Activated naive CD8-positive, alpha-beta T cell treated with anti-CD3 and anti-CD28 coated beads, Interleukin-2, amount 50 U/mL, for 24 hours (primary cell): Measurements from ENCODE around the gene NR4A1.

Experiments used
- ATAC-seq: fragments of 150-1000 bp; cut with Tn5 transposase; one replicate; pipeline ENCODE4 v1.10.0; 2021
- DNase-seq: peaks from one replicate; pipeline ENCODE4 v3.0.0; 2021
- H3K27ac Mint-ChIP-seq: one replicate; pipeline ENCODE4 v1.8.0; 2021; ENCODE audit warnings: mild to moderate bottlenecking, mixed read lengths
- H3K27me3 Mint-ChIP-seq: one replicate; pipeline ENCODE4 v1.8.0; 2021; ENCODE audit warnings: mixed read lengths
- H3K36me3 Mint-ChIP-seq: one replicate; pipeline ENCODE4 v1.8.0; 2021; ENCODE audit warnings: low read depth, mixed read lengths
- H3K4me1 Mint-ChIP-seq: one replicate; pipeline ENCODE4 v1.8.0; 2021; ENCODE audit warnings: mixed read lengths
- H3K4me3 Mint-ChIP-seq: one replicate; pipeline ENCODE4 v1.8.0; 2021; ENCODE audit warnings: mild to moderate bottlenecking, moderate library complexity, mixed read lengths
- H3K9me3 Mint-ChIP-seq: one replicate; pipeline ENCODE4 v1.8.0; 2021; ENCODE audit warnings: mixed read lengths

NR4A1 gene

DNA sequence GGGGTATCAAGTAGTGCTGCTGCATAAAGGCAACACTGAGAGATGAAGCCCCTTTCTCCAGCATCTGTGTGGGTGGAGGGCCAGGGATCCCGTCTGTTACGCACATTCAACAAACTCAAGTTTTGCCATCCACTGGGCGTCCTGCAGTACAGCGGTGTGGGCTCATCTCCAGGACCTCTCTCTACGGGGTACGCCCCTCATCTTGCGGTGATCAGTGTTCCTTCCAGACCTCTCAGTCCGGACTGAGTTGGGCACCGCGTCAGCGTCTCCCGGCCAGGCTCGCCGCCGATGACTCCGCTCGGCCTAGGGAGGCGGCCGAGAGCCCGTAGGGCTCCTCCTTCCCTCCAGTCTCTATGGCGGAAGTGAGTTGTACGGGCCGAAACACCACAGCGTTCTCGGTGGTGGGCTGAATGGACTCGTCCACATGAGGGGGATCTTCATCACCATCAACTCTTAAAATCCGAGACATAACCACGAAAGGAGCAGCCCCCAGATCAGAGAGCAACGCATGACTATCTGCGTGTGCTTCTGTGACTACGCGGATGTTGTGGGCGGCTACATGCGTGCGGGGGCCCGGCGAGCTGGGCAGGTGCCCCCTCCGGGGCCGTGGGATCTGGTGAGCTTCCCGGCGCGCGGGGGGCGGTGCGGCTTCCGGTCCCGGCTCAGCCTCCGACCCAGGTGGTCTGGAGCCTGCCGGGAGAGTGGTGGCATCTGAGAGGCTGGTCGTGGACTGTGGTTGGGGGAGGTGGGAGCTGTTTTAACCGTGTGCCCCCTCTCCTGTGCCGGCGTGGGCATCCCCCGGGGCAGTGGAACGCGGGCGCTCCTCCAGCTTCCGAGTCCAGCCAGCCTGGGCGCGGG, 18.3 kb downstream of the NR4A1 start, which contains the start of gene ATG101:
Gene ATG101, plus strand, starts transcription at position 652 of the 858 bp plus-strand sequence. CDS start 3,673 bp downstream, outside the sequence.
- H3K4me3 Mint-ChIP-seq = peak within 1 kb of the TSS; percentile 96
- peak; percentile 86 for DNase-seq
- no peaks in the 10 kb centered on the region for H3K27me3 Mint-ChIP-seq
- H3K27ac Mint-ChIP-seq = peak within 1 kb of the TSS; percentile 99
- ATAC-seq = peak; percentile 97
- peaks cover 18% of the 10 kb centered on the region for H3K36me3 Mint-ChIP-seq
- H3K9me3 Mint-ChIP-seq = no peaks in the 10 kb centered on the region
- H3K4me1 Mint-ChIP-seq = peaks cover 52% of the 10 kb centered on the region

DNA sequence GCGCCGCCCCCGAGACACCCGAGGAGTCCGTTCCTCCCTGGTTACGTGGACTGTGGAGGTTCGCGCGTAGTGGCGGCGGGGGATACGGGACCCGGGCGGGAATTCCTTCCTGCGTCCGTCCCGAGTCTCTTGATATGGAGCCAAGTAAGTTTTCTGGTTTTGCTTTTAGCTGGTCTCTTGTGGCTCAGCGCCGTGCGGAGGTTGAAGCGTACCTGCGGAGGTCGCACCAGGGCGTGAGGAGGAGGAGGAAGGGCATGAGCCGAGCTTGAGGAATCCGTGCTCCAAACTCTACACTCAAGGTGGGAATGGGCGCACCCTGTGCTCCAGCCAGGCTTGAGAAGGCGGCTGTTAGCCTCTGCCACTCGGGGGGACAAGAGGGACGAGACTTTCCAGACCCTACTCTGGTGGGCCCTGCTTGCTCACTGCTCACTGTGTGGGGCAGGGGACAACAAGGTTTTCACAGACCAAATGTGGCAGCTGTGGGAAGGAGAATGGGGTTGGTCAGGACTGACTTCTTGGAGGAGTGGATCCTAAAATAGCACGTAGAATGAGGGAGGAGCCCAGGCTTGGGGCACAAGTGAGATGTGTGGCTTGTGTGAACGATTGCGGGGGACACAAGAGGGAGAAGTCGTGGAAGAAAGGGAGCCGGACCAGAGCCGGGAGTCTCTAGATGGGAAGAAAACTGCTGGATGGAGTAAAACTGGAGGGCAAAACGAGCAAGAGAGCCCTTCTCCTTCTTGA, 19.1 kb downstream of the NR4A1 start:
- peak; percentile 9 for ATAC-seq
- H3K4me1 Mint-ChIP-seq = peaks cover 52% of the 10 kb centered on the region
- H3K4me3 Mint-ChIP-seq = peak overlapping the region; percentile 96

DNA sequence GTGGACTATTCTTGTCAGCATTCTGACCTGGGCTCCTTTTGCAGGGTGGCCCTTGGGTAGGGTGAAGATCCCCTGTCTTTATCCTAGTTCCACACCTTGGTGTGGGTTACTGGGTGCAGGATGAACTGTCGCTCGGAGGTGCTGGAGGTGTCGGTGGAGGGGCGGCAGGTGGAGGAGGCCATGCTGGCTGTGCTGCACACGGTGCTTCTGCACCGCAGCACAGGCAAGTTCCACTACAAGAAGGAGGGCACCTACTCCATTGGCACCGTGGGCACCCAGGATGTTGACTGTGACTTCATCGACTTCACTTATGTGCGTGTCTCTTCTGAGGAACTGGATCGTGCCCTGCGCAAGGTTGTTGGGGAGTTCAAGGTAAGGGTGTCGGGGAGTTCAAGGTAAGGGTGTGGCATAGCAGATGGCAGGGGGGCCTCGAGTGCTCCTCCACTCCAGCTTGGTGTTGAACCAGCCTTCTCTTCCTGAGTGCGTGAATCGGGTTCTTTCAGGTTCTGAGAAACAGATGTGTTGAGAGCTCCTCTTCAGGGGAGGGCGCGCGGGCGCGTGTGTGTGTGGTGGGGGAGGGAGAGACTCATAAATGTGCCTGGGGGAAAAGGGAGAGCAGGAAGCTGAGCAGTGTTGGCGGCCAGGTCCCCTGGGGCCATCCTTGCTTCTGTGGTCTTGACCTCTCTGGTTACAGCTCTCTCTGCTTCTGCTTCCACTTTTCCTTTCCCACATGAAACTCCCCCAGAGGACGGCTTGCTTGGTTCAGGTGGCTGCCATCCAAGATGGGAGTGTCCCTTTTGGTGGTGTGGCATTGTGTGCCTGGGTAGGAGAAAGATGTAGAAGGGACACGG, 22.5 kb downstream of the NR4A1 start:
- Mint-ChIP-seq H3K27me3 (no peaks in the 10 kb centered on the region), H3K4me3 (no peak overlapping the region), H3K9me3 (no peaks in the 10 kb centered on the region), H3K4me1 (peaks cover 46% of the 10 kb centered on the region), H3K27ac (peak overlapping the region; percentile 63), H3K36me3 (peaks cover 42% of the 10 kb centered on the region)
- DNase-seq (no peak), ATAC-seq (no peak)

More for the DNA sequence above, 19.1 kb downstream of the NR4A1 start:
- peaks cover 23% of the 10 kb centered on the region for H3K36me3 Mint-ChIP-seq
- H3K27ac Mint-ChIP-seq = peak overlapping the region; percentile 82
- H3K27me3 Mint-ChIP-seq = no peaks in the 10 kb centered on the region
- DNase-seq = no peak
- H3K9me3 Mint-ChIP-seq = no peaks in the 10 kb centered on the region

DNA sequence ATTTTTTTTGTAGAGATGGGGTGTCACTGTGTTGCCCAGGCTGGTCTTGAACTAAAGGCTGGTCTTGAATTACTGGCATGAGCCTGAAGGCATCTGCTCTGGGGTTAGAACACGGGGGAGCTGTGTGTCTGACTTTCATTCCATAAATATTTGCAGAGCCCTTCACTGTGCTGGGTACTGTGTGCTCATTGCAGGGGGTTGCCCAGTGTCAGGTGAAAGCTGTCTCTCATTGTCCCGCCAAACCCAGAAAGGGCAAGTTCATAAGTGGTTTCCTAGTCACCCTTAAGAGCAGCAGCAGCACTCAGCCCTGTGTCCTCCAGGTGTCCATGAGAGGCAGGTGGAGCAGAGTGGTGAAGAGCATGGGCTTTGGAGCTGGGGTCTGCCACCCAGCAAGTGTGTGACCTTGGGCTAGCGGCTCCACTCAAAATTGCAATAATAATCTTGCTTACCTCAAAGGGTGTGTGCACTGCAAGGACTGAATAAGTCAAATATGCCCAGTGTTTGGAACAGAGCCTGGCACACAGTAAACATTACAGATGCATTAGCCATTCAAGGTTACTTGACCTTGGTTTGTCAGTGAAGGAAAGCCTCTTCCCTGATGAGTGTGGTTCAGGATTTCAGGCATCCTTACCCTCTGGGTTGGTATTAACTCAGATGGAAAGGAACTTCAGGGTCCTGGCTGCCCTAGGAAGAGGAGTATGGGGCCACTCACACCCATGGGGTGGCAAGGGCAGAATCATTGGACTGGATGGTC, 23.9 kb downstream of the NR4A1 start:
- H3K9me3 Mint-ChIP-seq = no peaks in the 10 kb centered on the region
- H3K36me3 Mint-ChIP-seq = peaks cover 40% of the 10 kb centered on the region
- H3K27ac Mint-ChIP-seq = no peak overlapping the region
- no peak for DNase-seq
- no peak for ATAC-seq
- H3K4me3 Mint-ChIP-seq = no peak overlapping the region
- H3K4me1 Mint-ChIP-seq = peaks cover 37% of the 10 kb centered on the region
- no peaks in the 10 kb centered on the region for H3K27me3 Mint-ChIP-seq

DNA sequence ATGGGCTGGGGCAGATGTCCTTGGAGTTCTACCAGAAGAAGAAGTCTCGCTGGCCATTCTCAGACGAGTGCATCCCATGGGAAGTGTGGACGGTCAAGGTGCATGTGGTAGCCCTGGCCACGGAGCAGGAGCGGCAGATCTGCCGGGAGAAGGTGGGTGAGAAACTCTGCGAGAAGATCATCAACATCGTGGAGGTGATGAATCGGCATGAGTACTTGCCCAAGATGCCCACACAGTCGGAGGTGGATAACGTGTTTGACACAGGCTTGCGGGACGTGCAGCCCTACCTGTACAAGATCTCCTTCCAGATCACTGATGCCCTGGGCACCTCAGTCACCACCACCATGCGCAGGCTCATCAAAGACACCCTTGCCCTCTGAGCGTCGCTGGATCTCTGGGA, 25.6 kb downstream of the NR4A1 start:
- H3K27me3 Mint-ChIP-seq = no peaks in the 10 kb centered on the region
- no peak for ATAC-seq
- no peak overlapping the region for H3K27ac Mint-ChIP-seq
- H3K9me3 Mint-ChIP-seq = no peaks in the 10 kb centered on the region
- H3K36me3 Mint-ChIP-seq = peaks cover 40% of the 10 kb centered on the region
- no peak overlapping the region for H3K4me3 Mint-ChIP-seq
- peaks cover 27% of the 10 kb centered on the region for H3K4me1 Mint-ChIP-seq
- DNase-seq = no peak

DNA sequence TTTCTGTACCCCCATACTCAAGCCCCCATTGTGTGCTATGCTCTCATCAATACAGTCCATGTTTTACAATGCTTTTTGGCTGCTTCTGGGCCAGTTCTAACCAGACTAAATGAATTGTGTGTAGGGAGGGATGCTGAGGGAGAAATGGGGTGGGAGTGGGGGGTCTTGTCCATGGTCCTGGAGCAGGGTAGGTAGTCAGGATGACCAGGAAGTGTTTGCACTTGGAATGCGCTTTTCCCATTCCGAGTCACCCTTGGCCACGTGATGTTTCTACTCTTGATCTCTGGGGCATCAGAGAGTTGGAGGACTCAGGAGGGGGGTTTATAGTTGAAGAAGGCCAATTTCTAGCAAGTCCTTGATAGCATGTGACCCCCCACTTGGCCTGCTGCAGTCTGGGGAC, 27.0 kb downstream of the NR4A1 start:
- Mint-ChIP-seq H3K4me1 (peaks cover 23% of the 10 kb centered on the region), H3K27ac (no peak overlapping the region), H3K27me3 (no peaks in the 10 kb centered on the region), H3K36me3 (peaks cover 34% of the 10 kb centered on the region), H3K4me3 (no peak overlapping the region), H3K9me3 (no peaks in the 10 kb centered on the region)
- DNase-seq (no peak), ATAC-seq (no peak)

DNA sequence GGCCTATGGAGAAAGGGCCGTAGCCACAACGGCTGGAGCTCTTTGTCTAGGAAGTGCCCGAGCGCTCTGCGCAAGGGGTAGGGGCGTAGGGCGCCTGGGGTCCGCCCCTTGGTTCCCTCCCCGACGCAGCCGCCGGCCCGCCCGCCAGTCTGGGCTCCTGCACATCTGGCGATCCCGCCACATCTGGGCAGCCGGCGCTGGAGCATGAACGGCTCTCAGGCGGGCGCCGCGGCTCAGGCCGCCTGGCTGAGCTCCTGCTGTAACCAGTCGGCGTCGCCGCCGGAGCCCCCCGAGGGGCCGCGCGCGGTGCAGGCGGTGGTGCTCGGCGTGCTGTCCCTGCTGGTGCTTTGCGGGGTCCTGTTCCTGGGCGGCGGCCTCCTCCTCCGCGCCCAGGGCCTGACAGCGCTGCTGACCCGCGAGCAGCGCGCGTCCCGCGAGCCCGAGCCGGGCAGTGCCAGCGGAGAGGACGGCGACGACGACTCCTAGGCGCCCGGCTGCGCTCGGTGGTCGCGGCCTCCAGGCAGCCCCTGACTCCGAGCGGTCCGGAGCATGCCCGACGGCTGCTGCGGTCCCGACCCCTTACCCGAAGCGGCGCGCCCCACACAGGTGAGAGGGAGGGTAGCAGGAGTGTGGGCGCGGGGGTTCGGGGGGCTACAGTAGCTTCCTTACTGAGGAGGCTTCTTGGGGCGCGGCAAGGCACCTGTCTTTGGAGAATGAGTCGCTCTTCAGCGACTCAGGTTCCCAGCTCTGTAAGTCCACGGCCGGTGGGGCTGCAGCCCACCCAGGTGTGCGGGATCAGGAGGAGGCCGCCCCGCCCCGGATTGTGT, 28.5 kb downstream of the NR4A1 start, which contains the start of gene SMIM41:
Gene SMIM41, plus strand, starts transcription at position 129 of the 827 bp plus-strand sequence. Its CDS starts 76 bp downstream, at position 205.
- no peak for ATAC-seq
- H3K27ac Mint-ChIP-seq = no peak within 1 kb of the TSS

DNA sequence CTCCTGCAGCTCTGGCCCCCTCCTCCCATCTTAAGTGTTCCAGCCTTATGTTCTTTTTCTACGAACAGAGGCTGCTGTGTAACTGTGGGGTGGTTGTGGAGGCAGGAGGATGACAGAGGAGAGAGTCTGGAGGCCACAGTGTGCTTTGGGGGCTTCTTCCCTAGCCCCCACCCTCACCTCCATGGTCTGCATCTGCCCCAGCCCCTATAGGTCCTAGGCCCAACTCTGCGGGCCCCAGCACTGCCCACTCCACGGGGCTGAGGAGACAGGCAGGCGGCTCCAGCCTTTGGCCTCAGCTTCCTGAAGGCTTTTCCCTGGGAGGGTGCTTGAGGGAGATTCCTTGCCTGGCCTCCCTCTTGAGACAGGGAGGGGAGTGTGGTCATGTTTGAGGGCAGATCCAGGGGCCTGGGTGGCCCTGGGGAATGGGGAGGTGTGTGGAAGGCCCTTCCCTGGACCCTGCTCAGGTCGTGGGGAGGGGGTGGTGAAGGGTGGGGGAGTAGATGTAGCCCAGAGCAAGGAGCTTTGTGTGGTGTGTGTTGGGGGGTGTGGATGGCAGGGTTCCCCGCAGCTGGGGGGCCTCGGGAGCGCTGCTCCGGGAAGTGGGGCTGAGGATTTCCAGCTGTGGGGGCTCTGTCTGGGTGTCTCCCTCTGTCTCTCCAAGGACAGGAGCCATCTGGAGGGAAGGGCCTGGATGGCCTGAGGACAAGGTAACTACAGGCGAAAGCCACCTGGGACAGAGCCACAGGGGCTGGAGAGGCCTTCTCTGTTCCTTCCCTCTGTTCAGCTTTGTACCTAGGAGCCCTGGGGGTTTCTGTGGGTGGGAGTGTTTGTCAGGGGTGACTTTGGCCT, 29.4 kb downstream of the NR4A1 start:
- no peak overlapping the region for H3K4me3 Mint-ChIP-seq
- H3K36me3 Mint-ChIP-seq = peaks cover 19% of the 10 kb centered on the region
- H3K27ac Mint-ChIP-seq = no peak overlapping the region
- peaks cover 18% of the 10 kb centered on the region for H3K4me1 Mint-ChIP-seq
- no peaks in the 10 kb centered on the region for H3K9me3 Mint-ChIP-seq
- ATAC-seq = no peak
- DNase-seq = no peak
- no peaks in the 10 kb centered on the region for H3K27me3 Mint-ChIP-seq

More for the DNA sequence above, 28.5 kb downstream of the NR4A1 start, which contains the start of gene SMIM41:
- Mint-ChIP-seq H3K27me3 (no peaks in the 10 kb centered on the region), H3K4me1 (peaks cover 18% of the 10 kb centered on the region), H3K9me3 (no peaks in the 10 kb centered on the region), H3K4me3 (no peak within 1 kb of the TSS), H3K36me3 (peaks cover 22% of the 10 kb centered on the region)
- no peak for DNase-seq

DNA sequence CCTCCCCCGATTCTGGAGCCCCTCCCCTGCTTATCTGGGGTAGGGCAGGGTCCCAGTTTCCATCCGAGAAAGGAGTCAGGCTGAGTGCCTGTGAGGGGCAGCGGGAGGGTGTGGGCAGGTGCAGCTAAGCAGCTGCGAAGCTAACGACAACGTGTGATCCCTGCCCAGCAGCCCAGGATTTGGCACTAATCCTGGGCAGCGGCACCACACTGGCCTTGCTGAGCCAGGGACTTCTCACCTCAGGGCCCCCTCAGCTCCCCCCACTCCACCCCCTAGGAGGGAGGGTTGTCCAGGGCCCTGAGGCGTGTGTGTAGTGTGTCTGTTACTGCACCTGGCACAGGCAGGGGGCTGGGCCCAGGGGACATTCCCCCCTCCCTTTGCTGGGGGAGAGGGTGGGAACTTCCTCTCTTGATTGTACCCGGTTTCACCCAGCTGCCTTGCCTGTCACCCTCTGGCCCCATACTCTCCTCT, 30.1 kb downstream of the NR4A1 start:
- H3K36me3 Mint-ChIP-seq = peaks cover 15% of the 10 kb centered on the region
- no peak overlapping the region for H3K27ac Mint-ChIP-seq
- no peaks in the 10 kb centered on the region for H3K27me3 Mint-ChIP-seq
- ATAC-seq (no peak), DNase-seq (peak; percentile 23)
- no peak overlapping the region for H3K4me3 Mint-ChIP-seq
- peaks cover 18% of the 10 kb centered on the region for H3K4me1 Mint-ChIP-seq
- H3K9me3 Mint-ChIP-seq = no peaks in the 10 kb centered on the region

DNA sequence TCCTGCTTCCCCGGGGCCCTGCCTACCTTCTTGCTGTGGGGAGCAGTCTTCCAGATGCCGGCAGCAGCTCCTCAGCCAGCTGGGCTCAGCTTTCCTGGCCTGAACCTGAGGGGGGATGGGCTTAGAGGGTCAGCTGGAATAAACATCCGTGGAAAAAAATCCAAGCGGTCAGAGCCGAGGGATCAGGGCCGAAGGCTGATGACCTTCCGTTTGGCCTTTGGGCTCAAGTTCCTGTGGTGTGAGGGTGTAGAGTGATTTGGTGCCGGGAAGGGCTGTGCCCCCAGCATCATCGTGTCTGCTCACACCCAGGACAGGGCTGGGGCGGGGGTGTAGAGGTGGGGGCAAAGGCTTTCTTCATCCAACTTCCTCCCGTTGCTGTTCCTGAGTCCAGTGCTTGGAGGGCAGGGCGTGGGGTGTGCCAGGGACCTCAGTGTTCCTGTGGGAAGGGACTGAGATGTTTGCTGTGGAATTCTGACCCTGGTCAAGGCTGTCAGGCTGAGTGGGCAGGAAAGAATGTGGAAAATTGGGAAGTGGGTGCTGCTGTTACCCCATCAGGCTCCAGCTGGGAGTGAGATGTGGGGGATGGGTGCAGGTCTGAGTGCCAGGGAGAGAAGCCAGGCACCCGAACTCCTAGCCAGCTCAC, 30.9 kb downstream of the NR4A1 start:
- Mint-ChIP-seq H3K4me1 (peaks cover 18% of the 10 kb centered on the region), H3K4me3 (no peak overlapping the region), H3K9me3 (no peaks in the 10 kb centered on the region), H3K27ac (no peak overlapping the region), H3K36me3 (peaks cover 9% of the 10 kb centered on the region), H3K27me3 (peaks cover 3% of the 10 kb centered on the region)
- ATAC-seq (no peak), DNase-seq (no peak)

DNA sequence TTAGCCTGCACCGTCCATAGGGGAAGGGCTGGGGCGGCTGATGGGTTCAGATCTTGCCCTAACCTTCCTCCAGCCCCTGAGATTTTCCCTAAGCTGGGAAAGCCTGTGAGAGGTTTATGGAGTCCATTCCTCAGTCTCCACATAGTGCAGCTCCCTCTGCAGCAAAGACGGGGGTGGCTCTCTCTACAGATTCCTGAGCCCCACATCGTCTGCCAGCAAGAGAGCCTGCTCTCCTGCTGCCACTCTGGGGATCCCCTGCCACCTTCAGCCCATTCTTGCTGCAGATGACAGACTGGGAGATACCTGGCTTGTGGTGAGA, 31.4 kb downstream of the NR4A1 start:
- Mint-ChIP-seq H3K4me1 (peaks cover 18% of the 10 kb centered on the region), H3K9me3 (no peaks in the 10 kb centered on the region), H3K4me3 (no peak overlapping the region), H3K27ac (no peak overlapping the region), H3K27me3 (peaks cover 3% of the 10 kb centered on the region), H3K36me3 (peaks cover 8% of the 10 kb centered on the region)
- DNase-seq (no peak), ATAC-seq (no peak)
